ENCODE results near the gene CD274. TPM values are rescaled to one million over a fixed set of nuclear protein-coding genes. Genes with fewer than 3 reads are reported as not detected.

CD274 gene
- total and polyA plus RNA-seq, 2 donors (not counting 3 experiments of a cell fraction or from before 2014, with no cell fraction given): 25.4 to 26.8 TPM

GRCh38 chr9:5422276-5422675 lies 28.1 kb upstream of the CD274 start:
- intact Hi-C loops (cut with micrococcal nuclease): no loop called here
- ChIA-PET CTCF (interaction anchor here (0.7 to 3.9 kb wide), 2 partner anchors 178 to 236 kb away, joined by 3 to 37 read pairs; no protein-coding TSS in a partner anchor), POLR2A (no interaction called here)
- Histone ChIP-seq H3K27me3 (ENCODE audit: control insufficient read depth in 2 of 2, insufficient read depth in 2 of 2, low read length in 2 of 2) (no peaks in the 10 kb centered on the region), H3K79me2 (ENCODE audit: control insufficient read depth, insufficient read depth, low read length) (no peaks in the 10 kb centered on the region), H3K36me3 (ENCODE audit: control insufficient read depth in 2 of 2, extremely low read depth in 1 of 2, insufficient read depth in 2 of 2, low read length in 2 of 2) (no peaks in the 10 kb centered on the region), H3K4me3 (replicated peaks in 1 of 3; ENCODE audit: insufficient read depth in 1 of 3, low read depth in 1 of 3, low read length in 3 of 3) (no peak overlapping the region), H3K4me2 (ENCODE audit: insufficient read depth, low read length) (no peak overlapping the region), H3K27ac (ENCODE audit: insufficient read depth, low read depth, low read length) (no peak overlapping the region), H3K9me3 (replicated peaks; ENCODE audit: control insufficient read depth, insufficient read depth, low read length) (no peaks in the 10 kb centered on the region), H3K9ac (replicated peaks; ENCODE audit: extremely low read depth, insufficient read depth, low read length) (no peak overlapping the region), H3K9me1 (replicated peaks; ENCODE audit: control insufficient read depth, extremely low read depth, insufficient read depth, low read length) (no peaks in the 10 kb centered on the region), H4K20me1 (replicated peaks; ENCODE audit: control insufficient read depth, extremely low read depth, insufficient read depth, low read length) (no peaks in the 10 kb centered on the region), H3K4me1 (ENCODE audit: control insufficient read depth, extremely low read depth, insufficient read depth, low read length) (no peaks in the 10 kb centered on the region), H2AFZ (ENCODE audit: low read depth, low read length) (no peak overlapping the region)
- dilution Hi-C loops (cut with MboI; ENCODE audit: extremely low pct_ligation_motif_present, low sequenced_read_pairs): no loop called here
- no peak for FAIRE-seq
- no TSS peak for BruUV-seq (replicated peaks)
- no peak for DNase-seq (ENCODE audit: low read depth, low spot score)
- TF ChIP-seq FOS (IDR thresholded peaks at IDR 0.05; ENCODE audit: borderline replicate concordance, insufficient read depth, low read length) (no peak), POLR2AphosphoS5 (IDR thresholded peaks at IDR 0.05; ENCODE audit: insufficient read depth, low read depth, low read length) (no peak), MYC (IDR thresholded peaks at IDR 0.05; ENCODE audit: low read depth, low read length) (no peak), GATA2 (IDR thresholded peaks at IDR 0.05; ENCODE audit: insufficient read depth, insufficient read length, low read depth, low read length) (no peak), CTCF (IDR thresholded peaks at IDR 0.05; ENCODE audit: extremely low read depth in 1 of 2, insufficient read depth in 1 of 2, low read depth in 1 of 2, low read length in 2 of 2) (no peak)

Measured in endothelial cell of umbilical vein (primary cell).